Renal cortical epithelial cell (primary cell): Measurements from ENCODE around the gene XIST. TPM values are rescaled to one million over a fixed set of nuclear protein-coding genes. Genes with fewer than 3 reads are reported as not detected.
A peak's percentile ranks its signal among the peaks of the same experiment; 100 is the strongest.
"Not testable (repeated sequence)": the region's sequence is repeated elsewhere in the genome, so short reads cannot be mapped to it uniquely, and the experiment has no call there.

ENCODE experiments used
- DNase-seq: peaks from one replicate; pipeline ENCODE4 v3.0.0-alpha.2; 2011; ENCODE audit warnings: low read depth
- total RNA-seq: library from RNA; depleted of rRNA; stranded (reverse); fragments of >200 nt; gene quantifications from 2 replicates; pipeline ENCODE4 v1.2.3, GENCODE V29; 2014

Gene XIST
- 0.35 and 99.2 TPM in 2 replicates for total RNA-seq

GRCh38 chrX:73852467-73852866 lies at the start of gene XIST:
Gene XIST (minus strand): TSS chrX:73852714.
- no peak for DNase-seq

- DNase-seq, result not testable (repeated sequence)
Measured at GRCh38 chrX:73898315-73898714, 45.8 kb upstream of the XIST start.

GRCh38 chrX:73892515-73893090 lies 40.1 kb upstream of the XIST start:
- DNase-seq, result not testable (repeated sequence)

GRCh38 chrX:73882260-73882659 lies 29.7 kb upstream of the XIST start:
- DNase-seq, result not testable (repeated sequence)

GRCh38 chrX:73877687-73878086 lies 25.2 kb upstream of the XIST start:
- DNase-seq, result peak; percentile 9

GRCh38 chrX:73876911-73877310 lies 24.4 kb upstream of the XIST start:
- no peak for DNase-seq

GRCh38 chrX:73868916-73869315 lies 16.4 kb upstream of the XIST start:
- DNase-seq, result no peak

GRCh38 chrX:73867144-73867543 lies 14.6 kb upstream of the XIST start:
- no peak for DNase-seq

- DNase-seq, result no peak
Measured at GRCh38 chrX:73863852-73864251, 11.3 kb upstream of the XIST start.

GRCh38 chrX:73863268-73863667 lies 10.8 kb upstream of the XIST start:
- DNase-seq, result no peak

GRCh38 chrX:73859622-73860021 lies 7.1 kb upstream of the XIST start:
- no peak for DNase-seq

GRCh38 chrX:73855546-73855945 lies 3.0 kb upstream of the XIST start:
- peak; percentile 32 for DNase-seq

GRCh38 chrX:73852022-73852421 lies 492 bp downstream of the XIST start:
- no peak for DNase-seq

- no peak for DNase-seq
Measured at GRCh38 chrX:73851014-73852009, 1.2 kb downstream of the XIST start.

GRCh38 chrX:73850124-73851013 lies 2.1 kb downstream of the XIST start:
- peak; percentile 13 for DNase-seq

GRCh38 chrX:73849073-73849472 lies 3.4 kb downstream of the XIST start:
- DNase-seq, result no peak

- peak; percentile 0 for DNase-seq
Measured at GRCh38 chrX:73847991-73848390, 4.5 kb downstream of the XIST start.

GRCh38 chrX:73847100-73847499 lies 5.4 kb downstream of the XIST start:
- DNase-seq, result no peak

GRCh38 chrX:73842541-73843234 lies 9.8 kb downstream of the XIST start:
- DNase-seq, result no peak

GRCh38 chrX:73841337-73841736 lies 11.2 kb downstream of the XIST start:
- DNase-seq, result no peak

GRCh38 chrX:73840120-73840924 lies 12.2 kb downstream of the XIST start:
- DNase-seq, result no peak
